MM.1S (cell line): Measurements from ENCODE around the gene TMEM250.

Source experiments
- DNase-seq: peaks from one replicate; pipeline ENCODE4 v3.0.0-alpha.2; 2015
- H2AFZ ChIP-seq: fragments of 300-600 bp; sonication (generic); 2 replicates; pipeline ENCODE4 v1.6.0; 2016; ENCODE audit warnings: antibody characterized with exemption, low read length
- H3F3A ChIP-seq: fragments of 300-600 bp; sonication (generic); 2 replicates; pipeline ENCODE4 v1.6.1; 2016; ENCODE audit warnings: mild to moderate bottlenecking, antibody characterized with exemption, low read length, moderate library complexity, mixed read lengths; ENCODE audit not compliant: insufficient read depth
- H3K27ac ChIP-seq: fragments of 300-600 bp; sonication (generic); 2 replicates; pipeline ENCODE4 v1.5.1; 2016; ENCODE audit warnings: mild to moderate bottlenecking, low read length
- H3K27me3 ChIP-seq: fragments of 300-600 bp; sonication (generic); replicated peaks from 2 replicates; pipeline ENCODE4 v1.6.0; 2016; ENCODE audit warnings: low read length; ENCODE audit not compliant: insufficient read depth
- H3K36me3 ChIP-seq: fragments of 300-600 bp; sonication (generic); replicated peaks from 2 replicates; pipeline ENCODE4 v1.6.1; 2016; ENCODE audit warnings: mild to moderate bottlenecking, low read length, mixed read lengths; ENCODE audit not compliant: insufficient read depth
- H3K4me1 ChIP-seq: fragments of 300-600 bp; sonication (generic); 2 replicates; pipeline ENCODE4 v1.6.1; 2016; ENCODE audit warnings: low read length, mixed read lengths
- H3K4me2 ChIP-seq: fragments of 300-600 bp; sonication (generic); 2 replicates; pipeline ENCODE4 v1.6.0; 2016; ENCODE audit warnings: low read depth, low read length
- H3K4me3 ChIP-seq: fragments of 300-600 bp; sonication (generic); 2 replicates; pipeline ENCODE4 v1.5.1; 2016; ENCODE audit warnings: low read length, mixed read lengths
- H3K79me2 ChIP-seq: fragments of 300-600 bp; sonication (generic); 2 replicates; pipeline ENCODE4 v1.6.1; 2016; ENCODE audit warnings: mixed run types, low read length, mixed read lengths
- H3K9ac ChIP-seq: fragments of 300-600 bp; sonication (generic); 2 replicates; pipeline ENCODE4 v1.6.1; 2016; ENCODE audit warnings: low read length, mixed read lengths
- H3K9me2 ChIP-seq: fragments of 300-600 bp; sonication (generic); replicated peaks from 2 replicates; pipeline ENCODE4 v1.6.1; 2016; ENCODE audit warnings: mild to moderate bottlenecking, low read length, mixed read lengths; ENCODE audit not compliant: insufficient read depth
- H3K9me3 ChIP-seq: fragments of 300-600 bp; sonication (generic); replicated peaks from 2 replicates; pipeline ENCODE4 v1.6.1; 2016; ENCODE audit warnings: mild to moderate bottlenecking, low read length, mixed read lengths; ENCODE audit not compliant: insufficient read depth
- H4K20me1 ChIP-seq: fragments of 300-600 bp; sonication (generic); 2 replicates; pipeline ENCODE4 v1.6.1; 2016; ENCODE audit warnings: mild to moderate bottlenecking, low read length, moderate library complexity, mixed read lengths; ENCODE audit not compliant: insufficient read depth
- EZH2 ChIP-seq: fragments of 300-600 bp; sonication (generic); optimal IDR thresholded peaks from 2 replicates; pipeline ENCODE3; 2017; ENCODE audit warnings: low read depth, mild to moderate bottlenecking, antibody characterized with exemption, low read length, mixed read lengths
- EZH2phosphoT487 ChIP-seq: fragments of 300-600 bp; sonication (generic); IDR thresholded peaks from 2 replicates; pipeline ENCODE4 v1.6.1; 2018; ENCODE audit warnings: antibody characterized with exemption, low read length
- TF ChIP-seq, protein P1 (sequence below): fragments of 300-600 bp; sonication (generic); IDR thresholded peaks from 2 replicates; pipeline ENCODE4 v1.5.1; 2016; ENCODE audit warnings: antibody characterized with exemption, low read length, mixed read lengths

Gene TMEM250

DNA sequence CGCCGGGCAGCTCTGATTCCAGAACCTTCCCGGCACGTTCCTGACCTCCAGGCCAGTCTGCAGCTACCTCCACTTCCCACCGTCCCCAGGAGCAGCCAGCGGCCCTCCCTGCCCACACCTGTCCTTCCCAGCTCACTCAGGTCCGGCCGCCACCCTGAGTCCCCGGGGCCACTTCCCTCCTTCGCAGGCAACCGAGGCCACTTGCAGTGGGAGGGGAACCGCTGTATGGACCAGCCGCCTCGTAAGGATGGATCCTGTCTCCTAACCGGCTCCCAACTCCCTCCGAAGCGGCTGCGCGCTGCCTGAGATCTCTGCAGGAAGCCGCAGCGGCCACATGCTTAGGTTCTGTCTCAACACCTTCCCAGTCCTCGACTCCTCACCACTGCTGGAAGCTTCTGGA is 7.5 kb downstream of the TMEM250 start:
- no peak for DNase-seq
- no peak overlapping the region for H3K9ac ChIP-seq

DNA sequence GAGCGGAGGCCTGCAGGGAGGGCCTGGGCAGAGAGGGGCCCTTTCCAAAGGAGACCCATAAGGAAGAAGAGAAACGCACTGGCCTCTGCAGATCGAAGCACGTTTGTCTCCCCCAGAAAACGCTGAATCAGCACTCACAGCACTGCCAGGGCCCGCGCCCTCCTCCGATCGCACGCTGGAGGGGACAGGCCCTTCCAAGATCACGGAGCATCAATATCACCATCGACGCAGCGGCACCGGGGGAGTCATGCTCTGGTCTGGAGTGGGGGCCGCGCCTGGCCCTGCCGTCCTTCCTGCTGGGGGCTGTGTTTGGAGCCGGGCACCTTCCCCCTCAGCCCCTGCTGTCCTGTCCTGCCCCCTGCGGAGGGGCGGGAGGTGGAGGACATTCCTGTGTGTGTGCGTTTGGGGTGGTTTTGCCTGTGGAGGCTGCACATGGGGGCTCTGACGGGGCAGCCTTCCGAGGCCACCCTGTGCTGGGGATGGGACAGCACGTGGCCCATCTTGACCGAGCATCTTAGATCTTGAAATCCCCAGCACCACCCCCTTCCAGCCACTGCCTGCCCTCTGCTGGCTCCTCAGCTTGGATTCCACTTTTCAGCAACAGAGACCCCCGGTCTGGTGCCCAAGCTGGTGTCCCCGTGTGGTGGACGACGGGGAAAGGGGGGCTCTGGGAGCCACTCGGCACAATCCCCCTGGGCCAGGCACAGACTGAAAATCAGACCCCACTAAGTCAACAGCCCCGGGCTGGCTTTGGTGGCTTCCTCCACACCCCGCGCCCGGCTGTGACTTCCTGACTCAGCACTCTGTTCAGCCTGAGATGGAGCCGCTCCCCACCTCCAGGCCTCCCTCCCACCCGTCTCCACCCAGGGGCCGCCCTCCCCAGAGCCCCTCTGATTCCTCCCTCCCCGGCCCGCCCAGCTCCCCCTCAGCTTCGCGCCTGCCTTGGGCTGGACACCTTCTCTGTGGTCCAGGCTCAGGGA is 8.3 kb downstream of the TMEM250 start:
- Histone ChIP-seq H4K20me1 (no peaks in the 10 kb centered on the region), H3K4me2 (peak overlapping the region; percentile 85), H2AFZ (peak overlapping the region; percentile 80), H3K9me2 (no peaks in the 10 kb centered on the region), H3K79me2 (no peaks in the 10 kb centered on the region), H3K36me3 (no peaks in the 10 kb centered on the region), H3K27ac (peak overlapping the region; percentile 33; the same call in 1 of the 2 replicates), H3K9ac (peak overlapping the region; percentile 49; the same call in 1 of the 2 replicates), H3K27me3 (peaks cover 6% of the 10 kb centered on the region; the same call in 1 of the 2 replicates), H3K9me3 (no peaks in the 10 kb centered on the region), H3K4me3 (peak overlapping the region; percentile 44), H3F3A (peaks cover 4% of the 10 kb centered on the region; the same call in 1 of the 2 replicates), H3K4me1 (peaks cover 14% of the 10 kb centered on the region)
- DNase-seq, result no peak
- no peak for TF ChIP-seq EZH2
- TF ChIP-seq, protein P1, sequence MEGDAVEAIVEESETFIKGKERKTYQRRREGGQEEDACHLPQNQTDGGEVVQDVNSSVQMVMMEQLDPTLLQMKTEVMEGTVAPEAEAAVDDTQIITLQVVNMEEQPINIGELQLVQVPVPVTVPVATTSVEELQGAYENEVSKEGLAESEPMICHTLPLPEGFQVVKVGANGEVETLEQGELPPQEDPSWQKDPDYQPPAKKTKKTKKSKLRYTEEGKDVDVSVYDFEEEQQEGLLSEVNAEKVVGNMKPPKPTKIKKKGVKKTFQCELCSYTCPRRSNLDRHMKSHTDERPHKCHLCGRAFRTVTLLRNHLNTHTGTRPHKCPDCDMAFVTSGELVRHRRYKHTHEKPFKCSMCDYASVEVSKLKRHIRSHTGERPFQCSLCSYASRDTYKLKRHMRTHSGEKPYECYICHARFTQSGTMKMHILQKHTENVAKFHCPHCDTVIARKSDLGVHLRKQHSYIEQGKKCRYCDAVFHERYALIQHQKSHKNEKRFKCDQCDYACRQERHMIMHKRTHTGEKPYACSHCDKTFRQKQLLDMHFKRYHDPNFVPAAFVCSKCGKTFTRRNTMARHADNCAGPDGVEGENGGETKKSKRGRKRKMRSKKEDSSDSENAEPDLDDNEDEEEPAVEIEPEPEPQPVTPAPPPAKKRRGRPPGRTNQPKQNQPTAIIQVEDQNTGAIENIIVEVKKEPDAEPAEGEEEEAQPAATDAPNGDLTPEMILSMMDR, result no peak
- TF ChIP-seq EZH2phosphoT487, result no peak

More for the DNA sequence above, 7.5 kb downstream of the TMEM250 start:
- Histone ChIP-seq H3K4me3 (no peak overlapping the region), H3K79me2 (no peaks in the 10 kb centered on the region), H3K36me3 (no peaks in the 10 kb centered on the region), H3K4me1 (peaks cover 12% of the 10 kb centered on the region), H3K9me2 (no peaks in the 10 kb centered on the region), H3F3A (peaks cover 4% of the 10 kb centered on the region; the same call in 1 of the 2 replicates), H4K20me1 (no peaks in the 10 kb centered on the region), H3K27me3 (no peaks in the 10 kb centered on the region), H3K9me3 (no peaks in the 10 kb centered on the region), H2AFZ (no peak overlapping the region), H3K27ac (no peak overlapping the region), H3K4me2 (no peak overlapping the region)
- TF ChIP-seq EZH2 (no peak), EZH2phosphoT487 (no peak)
- TF ChIP-seq, protein P1, result no peak

DNA sequence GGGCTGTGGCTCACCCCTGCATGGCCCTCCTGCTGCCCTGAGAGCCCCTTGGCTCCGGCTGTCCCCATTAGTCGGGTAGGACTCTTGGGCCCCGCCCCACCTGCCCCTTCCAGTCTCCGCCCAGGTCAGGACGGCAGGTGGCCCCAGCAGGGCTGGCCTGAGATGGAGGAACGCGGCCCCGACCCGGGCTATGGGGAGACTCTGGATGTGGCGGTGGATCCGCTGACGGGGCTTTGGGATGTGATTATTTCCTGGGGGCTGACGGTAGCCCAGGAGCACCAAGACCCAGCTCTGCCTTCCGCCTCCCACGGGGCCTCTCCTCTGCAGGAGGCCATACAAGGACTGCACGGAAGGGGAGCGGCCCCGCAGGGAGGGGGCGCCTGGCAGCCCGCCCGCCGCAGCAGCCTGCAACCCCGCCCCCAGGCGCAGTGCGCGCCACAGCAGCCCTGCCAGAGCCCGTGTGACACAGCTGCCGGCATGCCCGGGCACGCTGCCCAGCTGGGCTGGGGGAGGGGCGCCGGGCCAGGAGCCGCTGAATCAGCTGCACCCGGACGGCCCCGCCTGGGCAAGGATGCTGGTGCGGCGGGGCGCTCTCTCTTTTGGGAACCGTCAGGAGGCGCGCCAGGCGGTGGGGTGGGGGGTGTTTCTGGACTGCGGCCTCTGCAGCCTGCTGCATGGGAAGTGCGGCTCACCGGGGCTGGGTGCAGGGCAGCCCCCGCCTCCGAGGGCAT is 9.2 kb downstream of the TMEM250 start:
- Histone ChIP-seq H3K27me3 (peaks cover 13% of the 10 kb centered on the region), H3K9ac (peak overlapping the region; percentile 49; the same call in 1 of the 2 replicates), H3K4me3 (peak overlapping the region; percentile 44), H3K36me3 (no peaks in the 10 kb centered on the region), H3K4me1 (peaks cover 23% of the 10 kb centered on the region), H2AFZ (peak overlapping the region; percentile 80), H3F3A (peaks cover 4% of the 10 kb centered on the region; the same call in 1 of the 2 replicates), H3K4me2 (peak overlapping the region; percentile 85), H3K27ac (peak overlapping the region; percentile 39; the same call in 1 of the 2 replicates), H3K9me3 (no peaks in the 10 kb centered on the region), H4K20me1 (no peaks in the 10 kb centered on the region), H3K9me2 (no peaks in the 10 kb centered on the region), H3K79me2 (no peaks in the 10 kb centered on the region)
- TF ChIP-seq EZH2phosphoT487, result no peak
- TF ChIP-seq EZH2, result no peak
- TF ChIP-seq, protein P1, result no peak
- peak; percentile 95 for DNase-seq
